Measurements from ENCODE around the gene MRPS30. TPM values are rescaled to one million over a fixed set of nuclear protein-coding genes. Genes with fewer than 3 reads are reported as not detected.

Gene MRPS30
- total RNA-seq, 2 donors from 2014 or later, result 29.0 to 49.0 TPM

- Histone ChIP-seq H3K27me3 (no peaks in the 10 kb centered on the region), H3K4me3 (no peak overlapping the region), H3K9me3 (no peaks in the 10 kb centered on the region), H3K4me1 (no peaks in the 10 kb centered on the region), H3K27ac (no peak overlapping the region), H3K36me3 (replicated peaks in 1 of 2; ENCODE audit: insufficient read depth in 1 of 2, low read depth in 2 of 2) (no peaks in the 10 kb centered on the region)
- TF ChIP-seq POLR2A (IDR thresholded peaks at IDR 0.05), result no peak
- DNase-seq, result no peak
- WGBS, 2 donors, result 74 to 76% methylated on average over 5 of the region's 5 CpGs
- intact Hi-C loops (cut with DNase I), result no loop called here
- no peak for ATAC-seq
Observed at GRCh38 chr5:44847206-44847852, 38.6 kb downstream of the MRPS30 start.

- intact Hi-C loops (cut with DNase I), result no loop called here
- Histone ChIP-seq H3K27me3 (no peaks in the 10 kb centered on the region), H3K27ac (no peak overlapping the region), H3K4me3 (no peak overlapping the region), H3K4me1 (no peaks in the 10 kb centered on the region), H3K9me3 (no peaks in the 10 kb centered on the region), H3K36me3 (replicated peaks in 1 of 2; ENCODE audit: insufficient read depth in 1 of 2, low read depth in 2 of 2) (no peaks in the 10 kb centered on the region)
- no peak for ATAC-seq
- TF ChIP-seq, protein P1, sequence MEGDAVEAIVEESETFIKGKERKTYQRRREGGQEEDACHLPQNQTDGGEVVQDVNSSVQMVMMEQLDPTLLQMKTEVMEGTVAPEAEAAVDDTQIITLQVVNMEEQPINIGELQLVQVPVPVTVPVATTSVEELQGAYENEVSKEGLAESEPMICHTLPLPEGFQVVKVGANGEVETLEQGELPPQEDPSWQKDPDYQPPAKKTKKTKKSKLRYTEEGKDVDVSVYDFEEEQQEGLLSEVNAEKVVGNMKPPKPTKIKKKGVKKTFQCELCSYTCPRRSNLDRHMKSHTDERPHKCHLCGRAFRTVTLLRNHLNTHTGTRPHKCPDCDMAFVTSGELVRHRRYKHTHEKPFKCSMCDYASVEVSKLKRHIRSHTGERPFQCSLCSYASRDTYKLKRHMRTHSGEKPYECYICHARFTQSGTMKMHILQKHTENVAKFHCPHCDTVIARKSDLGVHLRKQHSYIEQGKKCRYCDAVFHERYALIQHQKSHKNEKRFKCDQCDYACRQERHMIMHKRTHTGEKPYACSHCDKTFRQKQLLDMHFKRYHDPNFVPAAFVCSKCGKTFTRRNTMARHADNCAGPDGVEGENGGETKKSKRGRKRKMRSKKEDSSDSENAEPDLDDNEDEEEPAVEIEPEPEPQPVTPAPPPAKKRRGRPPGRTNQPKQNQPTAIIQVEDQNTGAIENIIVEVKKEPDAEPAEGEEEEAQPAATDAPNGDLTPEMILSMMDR (IDR thresholded peaks at IDR 0.05), result no peak
- TF ChIP-seq POLR2A (IDR thresholded peaks at IDR 0.05), result no peak
- DNase-seq, result no peak
- 78 to 81% methylated on average over 3 of the region's 3 CpGs for WGBS, 2 donors
Observed at GRCh38 chr5:44860267-44860666, 51.5 kb downstream of the MRPS30 start.

GRCh38 chr5:44862808-44863207, 54.1 kb downstream of the MRPS30 start:
- H3K4me3 ChIP-seq, result no peak overlapping the region
- H3K27me3 ChIP-seq, result no peaks in the 10 kb centered on the region
- H3K9me3 ChIP-seq, result no peaks in the 10 kb centered on the region
- no peaks in the 10 kb centered on the region for H3K36me3 ChIP-seq (replicated peaks in 1 of 2; ENCODE audit: insufficient read depth in 1 of 2, low read depth in 2 of 2)
- WGBS, 2 donors, result 22 to 29% methylated on average over 1 of the region's 1 CpG
- intact Hi-C loops (cut with DNase I), result no loop called here
- TF ChIP-seq POLR2A (IDR thresholded peaks at IDR 0.05), result no peak
- TF ChIP-seq, protein P1 (IDR thresholded peaks at IDR 0.05), result peak in 1 of 7 experiments; percentile 15
- DNase-seq, result no peak
- H3K4me1 ChIP-seq, result no peaks in the 10 kb centered on the region
- ATAC-seq, result no peak
- no peak overlapping the region for H3K27ac ChIP-seq
